SH-SY5Y (cell line): ENCODE results near the gene SPATA4.

Experiments
- GATA2 ChIP-seq: IDR thresholded peaks from 2 replicates; pipeline ENCODE4 v1.6.1; 2011; ENCODE audit warnings: mild to moderate bottlenecking, low read depth, low read length
- GATA3 ChIP-seq: IDR thresholded peaks from 2 replicates; pipeline ENCODE4 v1.6.1; 2011; ENCODE audit warnings: low read depth, mild to moderate bottlenecking, low read length, moderate library complexity

The SPATA4 gene

DNA sequence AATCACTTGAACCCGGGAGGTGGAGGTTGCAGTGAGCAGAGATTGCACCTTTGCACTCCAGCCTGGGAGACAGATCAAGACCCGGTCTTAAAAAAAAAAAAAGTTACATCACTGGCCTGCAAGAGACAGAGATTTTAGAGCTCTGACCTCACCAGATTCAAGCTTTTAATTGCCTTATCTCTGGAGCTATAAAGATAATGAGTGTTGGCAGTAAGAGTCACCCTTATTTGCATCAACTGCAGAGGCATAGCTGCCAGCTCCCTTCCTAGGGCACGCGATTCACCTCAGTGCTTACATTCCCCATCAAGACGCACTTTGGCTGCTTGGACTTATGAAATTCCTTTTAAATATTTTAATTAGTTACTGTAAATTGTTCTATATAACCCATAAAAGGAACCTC, 12.5 kb upstream of the SPATA4 start:
- no peak for TF ChIP-seq GATA3
- peak; percentile 55 for TF ChIP-seq GATA2

- TF ChIP-seq GATA2 (no peak), GATA3 (no peak)
These were observed 9.9 kb upstream of the SPATA4 start for GRCh38 chr4:176205299-176205698.

DNA sequence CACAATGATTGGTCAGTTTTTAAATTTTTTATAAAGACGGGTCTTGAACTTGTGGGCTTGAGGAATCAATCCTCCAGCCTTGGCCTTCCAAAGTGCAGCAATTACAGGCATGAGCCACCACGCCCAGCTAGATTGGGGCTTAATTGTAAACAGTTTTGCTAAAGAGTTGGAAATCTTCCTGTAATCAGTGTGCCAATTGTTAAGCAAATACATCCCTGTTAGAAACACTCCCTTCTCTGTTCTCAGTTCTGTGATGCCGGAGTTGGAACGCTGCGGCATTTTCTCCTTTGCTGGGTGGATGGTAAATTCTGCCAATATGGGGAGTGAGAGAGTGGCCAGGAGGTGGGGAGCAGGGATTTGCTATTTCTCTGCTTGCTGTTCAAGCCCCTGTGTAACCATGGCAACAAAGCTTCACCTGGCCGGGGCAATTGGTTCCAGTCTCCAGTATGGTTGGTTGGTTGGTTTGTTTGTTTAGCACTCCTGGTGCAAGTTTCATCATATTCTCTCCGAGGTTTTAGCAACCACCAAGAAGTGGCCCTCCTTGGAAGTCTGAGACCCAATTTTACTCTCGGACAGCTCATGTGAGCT, 3.0 kb upstream of the SPATA4 start:
- TF ChIP-seq GATA2: no peak
- no peak for TF ChIP-seq GATA3

DNA sequence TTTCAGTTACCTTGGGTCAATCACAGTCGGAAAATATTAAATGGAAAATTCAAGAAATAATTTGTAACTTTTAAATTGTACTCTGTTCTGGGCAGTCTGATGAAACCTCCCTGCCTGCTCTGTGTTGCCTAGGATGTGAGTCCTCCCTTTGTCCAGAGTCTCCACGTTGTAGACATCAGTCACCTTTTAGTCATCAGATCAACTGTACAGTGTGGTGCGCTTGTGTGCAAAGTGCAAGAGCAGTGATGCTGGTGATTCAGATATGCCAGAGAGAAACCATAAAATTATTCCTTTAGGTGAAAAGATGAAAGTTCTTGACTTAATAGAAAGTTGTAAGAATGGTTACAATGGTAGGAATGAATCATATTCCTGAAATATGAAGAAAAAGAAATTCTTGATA, 1.4 kb downstream of the SPATA4 start:
- no peak for TF ChIP-seq GATA2
- TF ChIP-seq GATA3: no peak

GRCh38 chr4:176193126-176193525, 2.3 kb downstream of the SPATA4 start:
- TF ChIP-seq GATA3 (no peak), GATA2 (no peak)

GRCh38 chr4:176191974-176192373, 3.4 kb downstream of the SPATA4 start:
- TF ChIP-seq GATA3: peak; percentile 69; the same call in 1 of the 2 replicates
- peak; percentile 87 for TF ChIP-seq GATA2

DNA sequence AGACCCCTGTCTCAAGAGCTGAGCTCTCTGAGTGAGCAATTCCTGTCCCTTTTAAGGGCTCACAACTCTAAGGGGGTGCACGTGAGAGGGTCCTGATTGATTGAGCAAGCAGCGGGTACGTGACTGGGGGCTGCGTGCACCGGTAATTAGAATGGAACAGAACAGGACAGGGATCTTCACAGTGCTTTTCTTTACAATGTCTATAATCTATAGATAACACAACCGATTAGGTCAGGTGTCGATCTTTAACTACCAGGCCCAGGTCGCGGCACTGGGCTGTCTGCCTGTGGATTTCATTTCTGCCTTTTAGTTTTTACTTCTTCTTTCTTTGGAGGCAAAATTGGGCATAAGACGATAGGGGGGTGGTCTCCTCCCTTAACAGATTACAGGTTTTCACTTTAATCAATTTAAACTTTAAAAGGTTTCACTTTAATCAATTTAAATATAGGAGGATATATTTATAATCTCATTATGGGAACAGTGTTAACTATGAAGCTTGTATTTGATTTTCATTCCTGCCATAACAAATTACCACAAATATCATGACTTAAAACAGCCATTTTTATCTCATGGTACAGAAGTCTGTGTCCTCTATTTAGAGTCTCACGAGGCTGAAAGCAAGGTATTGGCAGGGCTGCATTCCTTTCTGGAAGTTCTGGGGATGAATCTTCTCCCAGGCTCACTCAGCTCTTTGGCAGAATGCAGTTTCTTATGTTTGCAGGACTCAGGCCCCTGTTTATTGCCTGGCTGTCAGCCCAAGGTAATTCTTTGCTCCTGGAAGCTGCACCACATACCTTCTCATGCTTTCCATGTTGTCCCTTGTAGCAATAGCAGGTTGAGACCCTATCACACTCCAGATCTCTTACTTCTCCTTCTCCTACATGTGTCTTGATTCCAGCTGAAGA, 5.2 kb downstream of the SPATA4 start:
- TF ChIP-seq GATA2: no peak

GRCh38 chr4:176188654-176189053, 6.7 kb downstream of the SPATA4 start:
- TF ChIP-seq GATA2 (no peak), GATA3 (no peak)

DNA sequence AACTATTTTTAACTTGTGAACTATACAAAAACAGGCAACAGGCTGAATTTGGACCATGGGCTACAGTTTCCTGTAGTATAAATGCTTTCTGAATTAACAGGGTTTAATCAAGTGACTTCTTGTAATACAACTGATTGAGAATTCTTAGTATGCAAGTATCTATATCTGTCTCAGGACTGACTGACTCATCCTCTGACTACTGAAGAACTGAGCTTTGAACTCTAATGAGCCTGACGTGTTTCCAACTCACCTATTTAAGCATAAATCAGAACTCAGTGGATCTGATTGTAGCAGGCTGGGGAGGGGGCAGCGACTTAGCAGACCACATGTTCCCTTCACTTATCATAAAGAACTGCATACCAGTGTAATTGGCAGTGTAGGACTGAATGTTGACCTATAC, 7.8 kb downstream of the SPATA4 start:
- TF ChIP-seq GATA3 (no peak), GATA2 (no peak)

DNA sequence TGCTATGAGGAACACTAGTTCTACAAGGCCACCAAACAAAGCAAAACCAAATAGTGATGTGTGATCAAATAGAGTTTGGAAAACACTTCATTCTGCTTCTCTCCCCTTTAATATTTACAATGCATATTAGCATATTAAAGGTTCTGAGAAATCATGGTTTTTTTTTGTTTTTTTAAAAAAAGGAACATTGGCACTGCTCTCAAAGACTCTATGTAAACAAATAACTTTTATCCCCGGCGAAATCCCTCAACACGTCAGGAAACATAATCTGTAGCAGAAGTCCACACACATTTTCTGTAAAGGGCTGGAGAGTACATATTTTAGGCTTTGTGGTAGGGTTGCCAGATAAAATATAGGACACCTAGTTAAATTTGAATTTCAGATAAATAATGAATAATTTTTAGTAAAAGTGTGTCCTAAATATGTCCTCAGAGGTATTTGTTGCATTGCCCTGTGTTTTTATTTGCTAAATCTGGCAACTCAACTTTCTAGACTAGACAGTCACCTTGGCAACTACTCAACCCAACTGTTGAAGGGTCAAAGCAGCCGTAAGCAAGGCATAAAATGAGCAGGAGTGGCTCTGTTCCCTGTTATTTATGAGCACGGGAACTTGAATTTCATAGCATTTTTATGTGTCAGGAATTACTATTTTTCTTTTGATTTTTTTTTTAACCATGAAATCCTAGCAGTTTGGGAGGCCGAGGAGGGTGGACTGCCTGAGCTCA, 8.6 kb downstream of the SPATA4 start:
- TF ChIP-seq GATA3: no peak
- no peak for TF ChIP-seq GATA2

DNA sequence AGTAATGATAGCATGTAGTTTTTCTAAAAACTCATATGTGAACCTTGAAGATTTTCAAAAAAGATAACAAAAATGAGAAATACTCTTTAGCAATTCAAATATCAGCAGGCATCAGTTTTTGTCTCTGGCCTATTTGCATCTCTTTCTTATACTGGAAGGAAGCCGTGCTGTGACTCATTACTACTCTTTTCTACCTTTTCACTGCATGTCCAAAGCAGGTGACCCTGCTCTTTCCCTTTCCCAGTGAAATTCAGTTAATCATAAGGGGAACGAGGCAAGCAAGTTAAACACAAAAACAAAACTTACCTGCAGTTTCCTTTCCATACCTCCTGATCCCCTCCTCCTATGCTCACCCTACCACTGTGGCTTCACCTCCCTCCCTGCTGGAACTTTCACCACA, 9.3 kb downstream of the SPATA4 start:
- TF ChIP-seq GATA3: no peak
- no peak for TF ChIP-seq GATA2

DNA sequence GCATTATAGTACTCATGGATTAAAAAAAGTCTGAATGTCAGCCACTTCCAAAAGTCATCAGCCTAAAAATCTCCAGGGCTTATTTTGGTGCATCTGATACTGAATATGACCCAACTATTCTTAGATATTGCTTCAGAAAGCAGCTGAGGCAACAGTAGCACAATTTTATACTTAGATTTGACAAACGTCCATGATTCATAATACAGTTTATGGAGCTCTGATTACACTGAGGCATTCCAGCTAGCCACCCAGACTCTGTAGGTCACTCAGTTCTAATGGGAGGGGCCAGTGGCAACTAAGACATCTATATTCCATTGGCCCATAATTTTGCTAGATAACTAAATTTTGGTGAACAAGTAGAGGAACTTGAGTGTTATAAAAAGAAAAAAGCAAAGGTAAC, 10.3 kb downstream of the SPATA4 start:
- no peak for TF ChIP-seq GATA3
- no peak for TF ChIP-seq GATA2

GRCh38 chr4:176163041-176163440, 32.3 kb downstream of the SPATA4 start:
- TF ChIP-seq GATA3 (no peak), GATA2 (no peak)

- TF ChIP-seq GATA2: no peak
- no peak for TF ChIP-seq GATA3
These were observed 38.7 kb downstream of the SPATA4 start for GRCh38 chr4:176156656-176157055.
